Measurements from ENCODE around the gene LTBP2. TPM values are rescaled to one million over a fixed set of nuclear protein-coding genes. Genes with fewer than 3 reads are reported as not detected.

Gene LTBP2
- total and polyA plus RNA-seq, 2 experiments from 2014 or later, result 2.0 to 5.4 TPM

DNA sequence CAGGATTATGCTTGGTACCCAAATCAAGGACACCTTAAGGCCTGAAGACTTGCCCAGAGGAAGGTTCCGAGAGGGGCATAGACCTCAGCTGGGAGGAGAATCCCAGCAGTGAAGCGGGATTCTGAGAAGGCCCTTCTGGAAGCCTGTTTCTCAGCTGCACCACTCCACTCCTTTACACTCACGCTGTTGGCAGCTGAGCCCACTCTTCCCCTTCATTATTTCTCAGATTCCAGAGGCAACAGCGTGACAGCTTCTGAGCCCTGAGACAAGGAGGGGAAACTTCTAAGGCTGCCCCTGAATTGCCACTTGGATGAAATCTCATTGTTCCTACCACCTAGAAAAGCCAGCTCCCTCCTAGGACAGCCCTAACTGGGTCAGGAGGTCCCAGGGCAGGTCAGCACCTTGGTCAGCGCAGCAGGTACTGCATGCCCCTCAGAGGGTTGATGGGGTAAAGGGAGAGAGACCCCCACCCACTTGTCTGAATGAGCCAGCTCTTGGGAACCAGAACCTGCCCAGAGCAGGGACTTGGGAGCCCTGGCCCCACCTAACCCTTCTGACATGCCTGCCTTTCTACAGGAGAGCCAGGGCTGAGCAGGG, 64.6 kb downstream of the LTBP2 start:
- no peak overlapping the region for H3K27ac ChIP-seq
- H3K9me3 ChIP-seq (ENCODE audit: low read depth), result no peaks in the 10 kb centered on the region
- no peaks in the 10 kb centered on the region for H3K4me1 ChIP-seq (ENCODE audit: low read depth)
- no peaks in the 10 kb centered on the region for H3K36me3 ChIP-seq
- no peak overlapping the region for H3K4me3 ChIP-seq
- TF ChIP-seq CTCF (IDR thresholded peaks at IDR 0.05; ENCODE audit: low read depth, low read length), result no peak
- no peaks in the 10 kb centered on the region for H3K27me3 ChIP-seq
- peak in 1 of 2 donors; percentile 26 for DNase-seq (ENCODE audit: low read depth in 1 of 2, low spot score in 1 of 2)

DNA sequence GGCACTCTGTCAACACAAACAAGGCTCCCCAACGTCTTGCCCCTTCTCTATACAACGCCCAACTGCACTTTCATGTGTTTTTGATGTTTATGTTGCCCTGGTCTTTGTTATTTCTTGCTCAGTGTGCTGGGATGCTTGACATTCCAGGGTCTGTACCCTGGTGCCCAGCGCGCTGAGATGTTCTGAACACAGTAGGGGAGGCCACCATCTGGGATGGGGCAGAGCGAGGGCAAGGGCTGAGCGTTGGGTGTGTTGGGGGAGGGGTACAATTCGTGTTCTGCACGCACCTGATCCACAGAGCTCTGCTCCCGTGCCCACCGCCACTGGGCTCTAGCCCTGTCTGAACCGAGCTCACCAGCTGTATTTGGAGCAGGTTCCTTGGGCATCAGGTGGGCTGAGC, 65.6 kb downstream of the LTBP2 start:
- Histone ChIP-seq H3K9me3 (ENCODE audit: low read depth) (no peaks in the 10 kb centered on the region), H3K27me3 (no peaks in the 10 kb centered on the region), H3K36me3 (no peaks in the 10 kb centered on the region), H3K4me1 (ENCODE audit: low read depth) (no peaks in the 10 kb centered on the region), H3K4me3 (no peak overlapping the region), H3K27ac (no peak overlapping the region)
- no peak for TF ChIP-seq CTCF (IDR thresholded peaks at IDR 0.05; ENCODE audit: low read depth, low read length)
- no peak for DNase-seq (ENCODE audit: low read depth in 1 of 2, low spot score in 1 of 2)

DNA sequence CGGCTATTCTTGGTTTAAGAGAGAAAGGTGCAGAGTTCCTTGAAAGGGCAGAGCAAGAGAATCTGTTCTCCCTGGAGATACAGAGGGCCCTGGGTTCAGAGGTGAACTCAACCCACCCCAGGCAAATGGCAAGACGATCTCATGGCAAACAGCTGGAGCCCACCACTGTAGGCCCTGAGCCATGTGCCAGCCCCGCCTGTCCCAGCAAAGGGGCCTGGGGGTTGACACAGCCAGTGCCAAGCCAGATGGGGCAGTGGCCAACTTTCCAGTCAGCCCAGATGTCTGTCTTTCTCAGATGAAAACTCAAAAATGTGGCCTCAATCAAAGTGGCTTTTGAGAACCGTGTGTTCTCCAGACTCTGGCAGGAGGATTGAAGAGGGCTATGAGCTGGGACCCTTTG, 66.7 kb downstream of the LTBP2 start:
- Histone ChIP-seq H3K27me3 (no peaks in the 10 kb centered on the region), H3K9me3 (ENCODE audit: low read depth) (no peaks in the 10 kb centered on the region), H3K27ac (no peak overlapping the region), H3K36me3 (no peaks in the 10 kb centered on the region), H3K4me1 (ENCODE audit: low read depth) (no peaks in the 10 kb centered on the region), H3K4me3 (no peak overlapping the region)
- DNase-seq (ENCODE audit: low read depth in 1 of 2, low spot score in 1 of 2), result no peak
- no peak for TF ChIP-seq CTCF (IDR thresholded peaks at IDR 0.05; ENCODE audit: low read depth, low read length)

GRCh38 chr14:74543771-74544438, 68.1 kb downstream of the LTBP2 start:
- no peak overlapping the region for H3K27ac ChIP-seq
- H3K4me1 ChIP-seq (ENCODE audit: low read depth), result no peaks in the 10 kb centered on the region
- no peak overlapping the region for H3K4me3 ChIP-seq
- no peaks in the 10 kb centered on the region for H3K36me3 ChIP-seq
- no peaks in the 10 kb centered on the region for H3K9me3 ChIP-seq (ENCODE audit: low read depth)
- no peaks in the 10 kb centered on the region for H3K27me3 ChIP-seq
- TF ChIP-seq CTCF (IDR thresholded peaks at IDR 0.05; ENCODE audit: low read depth, low read length), result no peak
- no peak for DNase-seq (ENCODE audit: low read depth in 1 of 2, low spot score in 1 of 2)

DNA sequence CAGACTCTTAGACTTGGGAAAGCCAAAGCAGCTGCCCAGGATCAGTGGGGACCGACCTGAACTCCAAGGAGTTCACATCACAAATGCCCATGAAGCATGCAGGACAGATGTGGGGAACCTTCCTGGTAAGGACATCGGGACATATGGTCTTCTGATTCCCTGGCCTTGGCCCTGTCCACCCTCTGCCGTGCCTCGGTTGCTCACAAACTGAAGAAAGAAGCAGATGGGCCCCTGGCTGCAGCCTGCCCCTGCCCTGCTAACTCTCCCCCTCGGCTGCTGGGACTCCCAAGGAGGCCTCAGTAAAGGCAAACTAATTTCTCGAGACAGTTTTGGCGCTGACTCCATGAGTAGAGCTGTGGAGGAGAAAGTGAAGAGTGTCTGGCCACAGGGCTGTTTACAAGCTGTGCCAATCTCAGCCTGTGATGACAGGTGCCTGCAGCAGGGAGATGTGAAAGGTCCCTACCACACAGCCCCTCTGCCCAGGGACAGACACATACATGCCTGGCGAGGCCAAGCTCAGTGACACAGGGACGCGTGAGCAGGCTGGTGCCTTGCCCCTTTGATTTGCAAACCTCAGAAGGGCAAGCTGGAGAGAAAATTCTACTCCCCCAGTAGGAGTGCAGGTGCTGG, 69.9 kb downstream of the LTBP2 start:
- TF ChIP-seq CTCF (IDR thresholded peaks at IDR 0.05; ENCODE audit: low read depth, low read length), result no peak

More for the DNA sequence above, 69.9 kb downstream of the LTBP2 start:
- no peaks in the 10 kb centered on the region for H3K4me1 ChIP-seq (ENCODE audit: low read depth)
- H3K9me3 ChIP-seq (ENCODE audit: low read depth), result no peaks in the 10 kb centered on the region
- H3K36me3 ChIP-seq, result no peaks in the 10 kb centered on the region
- DNase-seq (ENCODE audit: low read depth in 1 of 2, low spot score in 1 of 2), result no peak
- no peaks in the 10 kb centered on the region for H3K27me3 ChIP-seq
- no peak overlapping the region for H3K27ac ChIP-seq
- no peak overlapping the region for H3K4me3 ChIP-seq
